Astrocyte (in vitro differentiated cells and primary cell): ENCODE measurements around the gene HEG1.

ENCODE experiments used
- CTCF ChIP-seq: IDR thresholded peaks from 2 replicates; pipeline ENCODE4 v1.5.1; 2011; ENCODE audit warnings: low read depth, mild to moderate bottlenecking, inconsistent platforms, low read length, moderate library complexity; ENCODE audit not compliant: insufficient read depth
- EZH2 ChIP-seq: IDR thresholded peaks from 2 replicates; pipeline ENCODE4 v1.6.1; 2012; ENCODE audit warnings: mild to moderate bottlenecking, low read length, inconsistent platforms; ENCODE audit not compliant: insufficient read depth

- TF ChIP-seq CTCF (no peak), EZH2 (no peak)
Measured at GRCh38 chr3:125014570-125015179, 41.1 kb downstream of the HEG1 start.
